Muscle layer of colon (tissue), 2 donors: Measurements from ENCODE around the gene GNG14.
"Not testable (repeated sequence)": the region's sequence is repeated elsewhere in the genome, so short reads cannot be mapped to it uniquely, and the experiment has no call there.

Experiments used
- H3K27ac ChIP-seq: one replicate; pipeline ENCODE4 v1.7.0; 2013; ENCODE audit warnings: low read depth, mild to moderate bottlenecking, low read length, moderate library complexity
- H3K27me3 ChIP-seq, 2 donors: one replicate each; pipeline ENCODE4 v1.7.0; 2013; ENCODE audit warnings: low read length in 2 of 2, mild to moderate bottlenecking in 2 of 2; ENCODE audit not compliant: insufficient read depth in 2 of 2, control insufficient read depth in 1 of 2
- H3K36me3 ChIP-seq: one replicate; pipeline ENCODE4 v1.7.0; 2013; ENCODE audit warnings: mild to moderate bottlenecking, low read length; ENCODE audit not compliant: insufficient read depth
- H3K4me1 ChIP-seq: one replicate; pipeline ENCODE4 v1.7.0; 2013; ENCODE audit warnings: mild to moderate bottlenecking, low read length; ENCODE audit not compliant: insufficient read depth
- H3K4me3 ChIP-seq, 2 donors: one replicate each; pipeline ENCODE4 v1.7.0; 2013; ENCODE audit warnings: low read length in 2 of 2, low read depth in 1 of 2, mild to moderate bottlenecking in 1 of 2, moderate library complexity in 1 of 2
- H3K9ac ChIP-seq: one replicate; pipeline ENCODE4 v1.7.0; 2013; ENCODE audit warnings: low read length
- H3K9me3 ChIP-seq: one replicate; pipeline ENCODE4 v1.7.0; 2013; ENCODE audit warnings: mild to moderate bottlenecking, low read length
- donor health status: abdominal sarcoma.
- donor health status: Adenocarcinoma of cecum.

The GNG14 gene

DNA sequence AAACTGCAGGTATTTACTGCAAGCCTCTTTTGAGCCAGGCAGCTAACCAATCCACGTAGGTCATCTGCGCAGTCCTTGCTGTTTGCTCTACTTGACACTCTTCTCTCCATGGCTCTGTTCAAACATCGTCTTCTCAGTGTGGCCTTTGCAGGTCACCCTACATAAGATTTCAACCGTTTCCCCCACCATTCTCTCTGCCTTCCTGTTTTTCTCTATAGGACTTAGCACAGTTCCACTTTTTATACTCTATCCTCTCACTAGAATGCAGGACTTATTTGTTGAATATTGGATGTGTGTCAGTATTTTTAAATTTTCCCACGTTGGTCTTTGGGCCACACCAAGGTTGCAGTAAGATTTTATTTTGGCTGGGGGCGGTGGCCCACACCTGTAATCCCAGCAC is 10.3 kb downstream of the GNG14 start:
- Histone ChIP-seq H3K27me3 (no peaks in the 10 kb centered on the region), H3K27ac (no peak overlapping the region), H3K9me3 (no peaks in the 10 kb centered on the region), H3K4me1 (peaks cover 13% of the 10 kb centered on the region), H3K36me3 (peaks cover 20% of the 10 kb centered on the region), H3K9ac (no peak overlapping the region), H3K4me3 (no peak overlapping the region)

- H3K27ac ChIP-seq: no peak overlapping the region
- no peaks in the 10 kb centered on the region for H3K9me3 ChIP-seq
- no peak overlapping the region for H3K4me3 ChIP-seq
- no peak overlapping the region for H3K9ac ChIP-seq
- peaks cover 5% of the 10 kb centered on the region for H3K4me1 ChIP-seq
- H3K36me3 ChIP-seq: peaks cover 50% of the 10 kb centered on the region
- H3K27me3 ChIP-seq: no peaks in the 10 kb centered on the region
Measured at GRCh38 chr19:12701596-12702282, 13.9 kb downstream of the GNG14 start.

DNA sequence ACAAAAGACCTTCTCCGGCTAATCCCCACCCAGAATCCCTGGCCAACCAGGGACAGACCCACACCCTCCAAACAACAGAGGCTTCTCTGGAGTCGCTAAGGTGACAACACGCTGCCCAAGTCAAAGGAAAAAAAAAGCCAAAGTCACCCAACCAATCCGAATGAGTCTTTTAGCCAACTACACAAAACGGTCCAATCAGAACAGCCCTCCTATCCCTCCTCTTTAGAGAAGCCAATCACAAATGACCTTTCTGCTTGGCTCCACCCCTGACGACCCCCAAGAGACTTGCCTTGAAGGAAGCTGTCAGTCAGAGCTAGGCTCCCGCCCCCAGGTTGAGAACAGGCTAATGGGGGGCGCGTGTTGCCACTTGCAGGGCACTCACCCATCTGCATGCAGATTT is 15.2 kb downstream of the GNG14 start:
- Histone ChIP-seq H3K36me3 (peaks cover 58% of the 10 kb centered on the region), H3K27ac (no peak overlapping the region), H3K4me1 (no peaks in the 10 kb centered on the region), H3K9me3 (no peaks in the 10 kb centered on the region), H3K27me3 (no peaks in the 10 kb centered on the region), H3K9ac (no peak overlapping the region), H3K4me3 (no peak overlapping the region)

DNA sequence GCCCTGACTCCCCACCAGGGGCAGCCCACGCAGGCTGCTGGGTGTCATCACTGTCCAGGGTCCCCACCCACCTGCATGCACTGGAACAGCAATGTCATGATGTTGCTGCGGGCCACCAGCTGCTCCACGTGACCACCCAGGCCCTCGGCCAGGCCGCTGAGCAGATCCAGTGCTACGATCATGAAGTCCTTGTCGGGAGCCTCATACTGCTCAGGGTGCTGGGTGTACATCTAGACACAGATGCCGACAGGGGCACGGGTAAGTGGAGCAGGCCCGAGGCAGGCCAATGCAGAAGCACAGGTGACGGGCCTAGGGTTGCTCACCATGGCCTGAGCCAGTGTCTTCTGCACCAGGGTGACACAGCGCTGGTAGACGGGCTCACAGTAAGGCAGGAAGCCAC is 17.4 kb downstream of the GNG14 start:
- Histone ChIP-seq H3K27ac (no peak overlapping the region), H3K9me3 (no peaks in the 10 kb centered on the region), H3K9ac (no peak overlapping the region), H3K36me3 (peaks cover 77% of the 10 kb centered on the region), H3K4me1 (no peaks in the 10 kb centered on the region), H3K27me3 (no peaks in the 10 kb centered on the region), H3K4me3 (no peak overlapping the region)

- peaks cover 82% of the 10 kb centered on the region for H3K36me3 ChIP-seq
- no peak overlapping the region for H3K4me3 ChIP-seq
- no peak overlapping the region for H3K9ac ChIP-seq
- no peaks in the 10 kb centered on the region for H3K27me3 ChIP-seq
- H3K9me3 ChIP-seq: no peaks in the 10 kb centered on the region
- H3K4me1 ChIP-seq: no peaks in the 10 kb centered on the region
- H3K27ac ChIP-seq: no peak overlapping the region
Measured at GRCh38 chr19:12705654-12706331, 18.0 kb downstream of the GNG14 start.

GRCh38 chr19:12706332-12706718 is 18.5 kb downstream of the GNG14 start:
- Histone ChIP-seq H3K4me3 (no peak overlapping the region), H3K9me3 (no peaks in the 10 kb centered on the region), H3K27ac (no peak overlapping the region), H3K9ac (no peak overlapping the region), H3K27me3 (no peaks in the 10 kb centered on the region), H3K4me1 (no peaks in the 10 kb centered on the region), H3K36me3 (peaks cover 82% of the 10 kb centered on the region)

DNA sequence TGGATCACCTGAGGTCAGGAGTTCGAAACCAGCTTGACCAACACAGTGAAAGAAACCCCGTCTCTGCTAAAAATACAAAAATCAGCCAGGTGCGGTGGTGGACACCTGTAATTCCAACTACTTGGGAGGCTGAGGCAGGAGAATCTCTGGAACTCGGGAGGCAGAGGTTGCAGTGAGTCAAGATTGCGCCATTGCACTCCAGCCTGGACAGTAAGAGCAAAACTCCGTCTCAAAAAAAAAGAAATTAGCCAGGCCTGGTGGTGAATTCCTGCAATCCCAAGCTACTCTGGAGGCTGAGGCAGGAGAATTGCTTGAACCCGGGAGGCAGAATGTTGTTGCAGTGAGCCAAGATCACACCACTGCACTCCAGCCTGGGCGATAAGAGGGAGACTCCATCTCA is 20.8 kb downstream of the GNG14 start:
- Histone ChIP-seq H3K36me3 (peaks cover 68% of the 10 kb centered on the region), H3K4me3 (no peak overlapping the region), H3K9ac (no peak overlapping the region), H3K27ac (no peak overlapping the region), H3K27me3 (no peaks in the 10 kb centered on the region), H3K4me1 (no peaks in the 10 kb centered on the region), H3K9me3 (no peaks in the 10 kb centered on the region)

DNA sequence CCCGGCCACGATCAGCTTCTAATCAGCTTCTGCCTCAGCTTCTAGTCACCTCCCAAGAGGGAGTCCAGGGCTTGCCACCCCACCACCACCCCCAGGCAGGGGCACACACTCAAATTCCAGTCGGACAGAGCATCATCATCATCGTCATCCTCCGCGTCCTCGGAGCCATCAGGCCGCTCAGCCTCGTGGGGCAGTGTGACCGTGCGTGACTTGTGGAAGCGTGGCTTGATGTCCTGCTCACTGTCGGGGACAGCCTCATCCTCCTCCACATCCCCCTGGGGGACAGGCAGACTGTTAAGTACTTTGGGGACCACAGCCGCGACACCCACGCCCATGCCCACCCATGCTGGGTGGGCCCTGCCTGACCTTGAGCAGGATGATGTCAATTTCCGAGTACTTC is 23.4 kb downstream of the GNG14 start:
- no peak overlapping the region for H3K9ac ChIP-seq
- H3K4me1 ChIP-seq: no peaks in the 10 kb centered on the region
- H3K4me3 ChIP-seq: no peak overlapping the region
- no peak overlapping the region for H3K27ac ChIP-seq
- no peaks in the 10 kb centered on the region for H3K9me3 ChIP-seq
- peaks cover 73% of the 10 kb centered on the region for H3K36me3 ChIP-seq
- H3K27me3 ChIP-seq: no peaks in the 10 kb centered on the region

GRCh38 chr19:12712077-12712476 is 24.3 kb downstream of the GNG14 start:
- H3K4me3 ChIP-seq, H3K27ac ChIP-seq, H3K4me1 ChIP-seq, H3K27me3 ChIP-seq, H3K9me3 ChIP-seq, H3K9ac ChIP-seq: not testable (repeated sequence)
- H3K36me3 ChIP-seq: peaks cover 71% of the 10 kb centered on the region

GRCh38 chr19:12713304-12713703 is 25.5 kb downstream of the GNG14 start:
- H3K36me3 ChIP-seq: peaks cover 64% of the 10 kb centered on the region
- not testable (repeated sequence) for H3K27ac ChIP-seq, H3K4me3 ChIP-seq, H3K27me3 ChIP-seq, H3K4me1 ChIP-seq, H3K9me3 ChIP-seq, H3K9ac ChIP-seq

DNA sequence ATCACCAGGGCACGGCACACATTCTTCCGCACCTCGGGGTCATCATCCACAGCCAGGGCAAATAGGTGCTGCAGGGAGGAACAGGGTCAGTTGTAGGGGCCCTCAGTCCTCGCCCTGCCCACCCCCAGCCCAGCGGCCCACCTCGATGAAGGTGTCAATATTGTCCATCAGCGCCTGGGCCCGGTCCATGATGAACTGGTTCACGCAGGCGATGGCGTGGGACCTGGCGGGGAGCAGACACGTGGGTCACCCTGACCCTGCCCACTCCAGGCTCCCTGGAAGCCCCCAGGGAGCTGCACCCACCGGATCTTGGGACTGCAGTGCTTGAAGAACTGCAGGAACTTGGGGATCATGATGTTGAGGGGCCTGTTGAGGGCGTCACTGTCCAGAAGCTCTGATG is 27.3 kb downstream of the GNG14 start:
- Histone ChIP-seq H3K36me3 (peaks cover 56% of the 10 kb centered on the region), H3K27ac (no peak overlapping the region), H3K4me1 (peaks cover 7% of the 10 kb centered on the region)

GRCh38 chr19:12715929-12716328 is 28.1 kb downstream of the GNG14 start:
- Histone ChIP-seq H3K4me3 (no peak overlapping the region), H3K9ac (no peak overlapping the region), H3K36me3 (peaks cover 48% of the 10 kb centered on the region), H3K4me1 (peaks cover 14% of the 10 kb centered on the region), H3K9me3 (no peaks in the 10 kb centered on the region), H3K27me3 (no peaks in the 10 kb centered on the region), H3K27ac (no peak overlapping the region)

More for the DNA sequence above, 27.3 kb downstream of the GNG14 start:
- Histone ChIP-seq H3K9ac (no peak overlapping the region), H3K27me3 (no peaks in the 10 kb centered on the region), H3K9me3 (no peaks in the 10 kb centered on the region), H3K4me3 (no peak overlapping the region)
